ENCODE results near the gene ADAM19.

GRCh38 chr5:157509093-157509492 is 66.5 kb downstream of the ADAM19 start:
- no peak for TF ChIP-seq CTCF (IDR thresholded peaks at IDR 0.05)
- no peak for TF ChIP-seq POLR2A (IDR thresholded peaks at IDR 0.05)

All from uterus (tissue), 2 donors.